CD14-positive monocyte (primary cell): ENCODE data around the gene SGO2. TPM values are rescaled to one million over a fixed set of nuclear protein-coding genes. Genes with fewer than 3 reads are reported as not detected.
A peak's percentile ranks its signal among the peaks of the same experiment; 100 is the strongest.

Source experiments
- DNase-seq, 3 donors: peaks; one replicate each; pipeline ENCODE4 v3.0.0-alpha.2; 2011 to 2022
- H2AFZ ChIP-seq: 2 replicates; pipeline ENCODE4 v1.6.0; 2012; ENCODE audit warnings: mild to moderate bottlenecking, low read depth, low read length, inconsistent platforms; ENCODE audit not compliant: insufficient read depth, poor library complexity, severe bottlenecking
- H3K27ac ChIP-seq, 2 donors: 1 replicate in 1 of 2; 2 replicates in 1 of 2; pipeline ENCODE4 v1.5.1; 2012 to 2013; ENCODE audit warnings: low read length in 2 of 2, control low read depth in 1 of 2, inconsistent platforms in 1 of 2, low read depth in 1 of 2, mild to moderate bottlenecking in 1 of 2
- H3K27me3 ChIP-seq, 2 donors: one replicate each; pipeline versions ENCODE4 v1.6.0 to v1.6.1; 2011 to 2013; ENCODE audit warnings: low read length in 2 of 2; ENCODE audit not compliant: control insufficient read depth in 2 of 2, insufficient read depth in 2 of 2
- H3K36me3 ChIP-seq, 2 donors: replicated peaks in 1 of 2; 1 replicate in 1 of 2; 2 replicates in 1 of 2; pipeline versions ENCODE4 v1.5.1 to v1.6.1; 2012 to 2013; ENCODE audit warnings: low read length in 2 of 2, control low read depth in 1 of 2, inconsistent platforms in 1 of 2, mild to moderate bottlenecking in 1 of 2; ENCODE audit not compliant: insufficient read depth in 2 of 2, control insufficient read depth in 1 of 2
- H3K4me1 ChIP-seq, 2 donors: 1 replicate in 1 of 2; 2 replicates in 1 of 2; pipeline versions ENCODE4 v1.5.1 to v1.6.1; 2012 to 2013; ENCODE audit warnings: low read length in 2 of 2, control low read depth in 1 of 2, inconsistent platforms in 1 of 2, mild to moderate bottlenecking in 1 of 2, moderate library complexity in 1 of 2; ENCODE audit not compliant: insufficient read depth in 2 of 2, control insufficient read depth in 1 of 2
- H3K4me2 ChIP-seq: replicated peaks from 2 replicates; pipeline ENCODE3; 2012; ENCODE audit warnings: low read length, moderate library complexity, mild to moderate bottlenecking; ENCODE audit not compliant: poor library complexity, severe bottlenecking; ENCODE audit errors: extremely low read depth
- H3K4me3 ChIP-seq, 3 experiments: fragments of 200-600 bp in 1 of 3; sonication (generic) in 1 of 3; replicated peaks in 1 of 3; 1 replicate in 2 of 3; 2 replicates in 1 of 3; pipeline ENCODE4 v1.5.1; 2011 to 2013; ENCODE audit warnings: low read length in 3 of 3, mild to moderate bottlenecking in 3 of 3, control low read depth in 2 of 3, low read depth in 2 of 3, inconsistent platforms in 1 of 3, moderate library complexity in 1 of 3
- H3K79me2 ChIP-seq: 2 replicates; pipeline ENCODE4 v1.6.0; 2012; ENCODE audit warnings: mild to moderate bottlenecking, control low read depth, inconsistent platforms, low read length, moderate library complexity; ENCODE audit not compliant: insufficient read depth
- H3K9ac ChIP-seq: 2 replicates; pipeline ENCODE4 v1.6.0; 2017; ENCODE audit warnings: low read length, mild to moderate bottlenecking; ENCODE audit not compliant: insufficient read depth, poor library complexity, severe bottlenecking
- H3K9me3 ChIP-seq, 2 donors: replicated peaks in 1 of 2; 1 replicate in 1 of 2; 2 replicates in 1 of 2; pipeline versions ENCODE4 v1.5.1 to v1.6.1; 2012 to 2013; ENCODE audit warnings: low read length in 2 of 2, control low read depth in 1 of 2; ENCODE audit not compliant: control insufficient read depth in 1 of 2, insufficient read depth in 1 of 2
- H4K20me1 ChIP-seq: 2 replicates; pipeline ENCODE4 v1.6.0; 2012; ENCODE audit warnings: mild to moderate bottlenecking, low read length, control low read depth, moderate library complexity; ENCODE audit not compliant: insufficient read depth
- H3K27ac Mint-ChIP-seq, 7 donors: one replicate each; pipeline ENCODE4 v1.8.0; 2020; ENCODE audit warnings: mild to moderate bottlenecking in 7 of 7, mixed read lengths in 7 of 7, moderate library complexity in 6 of 7, inconsistent platforms in 2 of 7
- H3K27me3 Mint-ChIP-seq, 3 donors: one replicate each; pipeline ENCODE4 v1.8.0; 2021 to 2022; ENCODE audit warnings: low read depth in 3 of 3, mild to moderate bottlenecking in 3 of 3, mixed read lengths in 3 of 3, moderate library complexity in 3 of 3, inconsistent platforms in 1 of 3
- H3K36me3 Mint-ChIP-seq, 2 donors: one replicate each; pipeline ENCODE4 v1.8.0; 2020; ENCODE audit warnings: mixed read lengths in 2 of 2, inconsistent platforms in 1 of 2, mild to moderate bottlenecking in 1 of 2
- H3K4me1 Mint-ChIP-seq: one replicate; pipeline ENCODE4 v1.8.0; 2020; ENCODE audit warnings: mild to moderate bottlenecking, mixed read lengths
- H3K4me3 Mint-ChIP-seq, 2 donors: one replicate each; pipeline ENCODE4 v1.8.0; 2020; ENCODE audit warnings: mild to moderate bottlenecking in 2 of 2, mixed read lengths in 2 of 2, moderate library complexity in 1 of 2
- H3K9me3 Mint-ChIP-seq, 7 donors: one replicate each; pipeline ENCODE4 v1.8.0; 2020 to 2022; ENCODE audit warnings: mixed read lengths in 7 of 7, mild to moderate bottlenecking in 6 of 7, moderate library complexity in 6 of 7, inconsistent platforms in 2 of 7
- CTCF ChIP-seq: fragments of 200-600 bp; IDR thresholded peaks from one replicate; pipeline ENCODE4 v1.8.0; 2022; ENCODE audit warnings: antibody characterized with exemption, mild to moderate bottlenecking
- WGBS: methylation state at CpG from one replicate; pipeline ENCODE4 v1.1.5; 2013; ENCODE audit warnings: missing lambda C conversion rate; ENCODE audit not compliant: insufficient coverage; 5-methylcytosine and 5-hydroxymethylcytosine counted together
- intact Hi-C, 2 donors: fragments of 100-400 bp; cut with micrococcal nuclease; formaldehyde crosslinking; loops; one replicate each; pipeline versions ENCODE4 v1.15.0 to v1.15.1; 2023
- polyA plus RNA-seq, 3 donors: library from polyadenylated mRNA; depleted of rRNA in 1 of 3; unstranded in 2 of 3; stranded (reverse) in 1 of 3; fragments of 300-500 nt in 2 of 3; fragments of >200 nt in 1 of 3; fragmentation: Illumina TruSeq in 2 of 3; gene quantifications; 1 replicate in 2 of 3; 2 replicates in 1 of 3; pipeline ENCODE4 v1.2.3, GENCODE V29; 2012 to 2021

SGO2 gene
- polyA plus RNA-seq, 3 donors: 0.49 to 1.5 (median 1.4) TPM

GRCh38 chr2:200523158-200523557 lies 2.8 kb upstream of the SGO2 start:
- Histone ChIP-seq H3K79me2 (peaks cover 21% of the 10 kb centered on the region), H3K36me3 (no peaks in the 10 kb centered on the region), H3K9me3 (no peaks in the 10 kb centered on the region), H2AFZ (peak overlapping the region; percentile 37), H3K4me2 (no peak overlapping the region), H4K20me1 (no peaks in the 10 kb centered on the region), H3K4me1 (peaks cover 14 to 26% of the 10 kb centered on the region in 2 donors), H3K27ac (no peak overlapping the region), H3K4me3 (no peak overlapping the region), H3K9ac (no peak overlapping the region), H3K27me3 (peaks cover 0 to 3% of the 10 kb centered on the region in 2 donors)
- H3K36me3 Mint-ChIP-seq: no peaks in the 10 kb centered on the region
- 100% methylated on average over 2 of the region's 3 CpGs for whole genome bisulfite sequencing
- H3K4me1 Mint-ChIP-seq: peaks cover 15% of the 10 kb centered on the region
- no peak for TF ChIP-seq CTCF
- intact Hi-C loops: no loop called here
- DNase-seq: no peak
- H3K27me3 Mint-ChIP-seq: peaks cover 0 to 5% (median 4%) of the 10 kb centered on the region in 3 donors
- H3K9me3 Mint-ChIP-seq: peaks cover 0 to under 1% (median 0%) of the 10 kb centered on the region in 7 donors
- H3K27ac Mint-ChIP-seq: no peak overlapping the region
- H3K4me3 Mint-ChIP-seq: no peak overlapping the region

GRCh38 chr2:200523604-200524003 lies 2.4 kb upstream of the SGO2 start:
- no peak overlapping the region for H3K9ac ChIP-seq
- no peak for TF ChIP-seq CTCF
- Mint-ChIP-seq H3K27me3 (peaks cover 0 to 4% (median 4%) of the 10 kb centered on the region in 3 donors), H3K9me3 (no peaks in the 10 kb centered on the region), H3K4me1 (peaks cover 19% of the 10 kb centered on the region), H3K4me3 (no peak overlapping the region), H3K36me3 (no peaks in the 10 kb centered on the region), H3K27ac (no peak overlapping the region)
- WGBS: 90% methylated on average over 1 of the region's 2 CpGs
- H3K36me3 ChIP-seq: no peaks in the 10 kb centered on the region
- H3K4me3 ChIP-seq: no peak overlapping the region
- no peak overlapping the region for H3K4me2 ChIP-seq
- H3K9me3 ChIP-seq: no peaks in the 10 kb centered on the region
- H3K79me2 ChIP-seq: peaks cover 25% of the 10 kb centered on the region
- intact Hi-C loops: no loop called here
- peaks cover 14 to 26% of the 10 kb centered on the region in 2 donors for H3K4me1 ChIP-seq
- H2AFZ ChIP-seq: peak overlapping the region; percentile 37
- no peak for DNase-seq
- no peak overlapping the region for H3K27ac ChIP-seq
- no peaks in the 10 kb centered on the region for H4K20me1 ChIP-seq
- peaks cover 0 to 3% of the 10 kb centered on the region in 2 donors for H3K27me3 ChIP-seq
